ENCODE results near the gene CCL19.

Gene CCL19

GRCh38 chr9:34694811-34695210, 3.7 kb upstream of the CCL19 start:
- DNase-seq (ENCODE audit: low spot score) = no peak

- DNase-seq (ENCODE audit: low spot score) = no peak
These were observed 2.5 kb upstream of the CCL19 start for GRCh38 chr9:34693560-34693959.

- DNase-seq (ENCODE audit: low spot score) = no peak
These were observed 850 bp upstream of the CCL19 start for GRCh38 chr9:34691936-34692315.

- DNase-seq (ENCODE audit: low spot score) = no peak
These were observed 1.6 kb downstream of the CCL19 start for GRCh38 chr9:34689512-34689911.

GRCh38 chr9:34689116-34689470, 2.0 kb downstream of the CCL19 start:
- DNase-seq (ENCODE audit: low spot score) = no peak

- DNase-seq (ENCODE audit: low spot score) = no peak
These were observed 2.6 kb downstream of the CCL19 start for GRCh38 chr9:34688329-34689115.

- no peak for DNase-seq (ENCODE audit: low spot score)
These were observed 3.6 kb downstream of the CCL19 start for GRCh38 chr9:34687276-34688030.

GRCh38 chr9:34686732-34687131, 4.3 kb downstream of the CCL19 start:
- no peak for DNase-seq (ENCODE audit: low spot score)

GRCh38 chr9:34686231-34686630, 4.8 kb downstream of the CCL19 start:
- DNase-seq (ENCODE audit: low spot score) = no peak

GRCh38 chr9:34685591-34685990, 5.5 kb downstream of the CCL19 start:
- no peak for DNase-seq (ENCODE audit: low spot score)

GRCh38 chr9:34684816-34685215, 6.3 kb downstream of the CCL19 start:
- DNase-seq (ENCODE audit: low spot score) = no peak

GRCh38 chr9:34684145-34684544, 6.9 kb downstream of the CCL19 start:
- no peak for DNase-seq (ENCODE audit: low spot score)

- DNase-seq (ENCODE audit: low spot score) = no peak
These were observed 15.2 kb downstream of the CCL19 start for GRCh38 chr9:34675869-34676268.

- peak; percentile 75 for DNase-seq (ENCODE audit: low spot score)
These were observed 15.9 kb downstream of the CCL19 start for GRCh38 chr9:34675048-34675714.

GRCh38 chr9:34674440-34674839, 16.6 kb downstream of the CCL19 start:
- no peak for DNase-seq (ENCODE audit: low spot score)

GRCh38 chr9:34671307-34671706, 19.8 kb downstream of the CCL19 start:
- DNase-seq (ENCODE audit: low spot score) = no peak

- no peak for DNase-seq (ENCODE audit: low spot score)
These were observed 21.1 kb downstream of the CCL19 start for GRCh38 chr9:34669809-34670562.

- DNase-seq (ENCODE audit: low spot score) = peak; percentile 87
These were observed 25.5 kb downstream of the CCL19 start for GRCh38 chr9:34665381-34666250.

GRCh38 chr9:34665067-34665380, 26.1 kb downstream of the CCL19 start:
- no peak for DNase-seq (ENCODE audit: low spot score)

GRCh38 chr9:34664281-34665066, 26.6 kb downstream of the CCL19 start:
- peak; percentile 62 for DNase-seq (ENCODE audit: low spot score)

GRCh38 chr9:34663303-34663605, 27.8 kb downstream of the CCL19 start:
- DNase-seq (ENCODE audit: low spot score) = no peak
